Left renal pelvis (tissue), 4 donors: ENCODE results near the gene MACC1. TPM values are rescaled to one million over a fixed set of nuclear protein-coding genes. Genes with fewer than 3 reads are reported as not detected.
"Not testable (repeated sequence)": the region's sequence is repeated elsewhere in the genome, so short reads cannot be mapped to it uniquely, and the experiment has no call there.

ENCODE experiments used
- DNase-seq, 4 donors: peaks; one replicate each; pipeline ENCODE4 v3.0.0-alpha.2; 2013; ENCODE audit warnings: low read depth in 4 of 4, low spot score in 3 of 4
- polyA plus RNA-seq, 4 donors: library from polyadenylated mRNA; unstranded; fragments of 120-200 nt; gene quantifications; one replicate each; pipeline ENCODE4 v1.2.1, GENCODE V29; 2013; ENCODE audit not compliant: insufficient read length in 4 of 4

Gene MACC1
- polyA plus RNA-seq, 4 donors, result 0.15 to 12.4 (median 10.8) TPM

GRCh38 chr7:20208651-20209307 lies 8.4 kb downstream of the MACC1 start:
- no peak for DNase-seq

DNA sequence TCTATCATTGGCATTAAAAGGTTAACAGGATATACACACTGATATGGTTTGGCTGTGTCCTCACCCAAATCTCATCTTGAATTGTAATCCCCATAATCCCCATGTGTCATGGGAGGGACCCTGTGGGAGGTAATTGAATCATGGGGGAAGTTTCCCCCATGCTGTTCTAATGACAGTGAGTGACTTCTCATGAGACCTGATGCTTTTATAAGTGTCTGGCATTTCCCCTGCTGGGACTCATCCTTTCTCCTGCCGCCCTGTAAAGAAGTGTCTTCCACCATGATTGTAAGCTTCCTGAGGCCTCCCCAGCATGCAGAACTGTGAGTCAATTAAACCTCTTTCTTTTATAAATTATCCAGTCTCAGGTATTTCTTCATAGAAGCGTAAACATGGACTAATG lies 9.4 kb downstream of the MACC1 start:
- DNase-seq, result not testable (repeated sequence)

GRCh38 chr7:20206104-20206896 lies 10.9 kb downstream of the MACC1 start:
- DNase-seq, result no peak

DNA sequence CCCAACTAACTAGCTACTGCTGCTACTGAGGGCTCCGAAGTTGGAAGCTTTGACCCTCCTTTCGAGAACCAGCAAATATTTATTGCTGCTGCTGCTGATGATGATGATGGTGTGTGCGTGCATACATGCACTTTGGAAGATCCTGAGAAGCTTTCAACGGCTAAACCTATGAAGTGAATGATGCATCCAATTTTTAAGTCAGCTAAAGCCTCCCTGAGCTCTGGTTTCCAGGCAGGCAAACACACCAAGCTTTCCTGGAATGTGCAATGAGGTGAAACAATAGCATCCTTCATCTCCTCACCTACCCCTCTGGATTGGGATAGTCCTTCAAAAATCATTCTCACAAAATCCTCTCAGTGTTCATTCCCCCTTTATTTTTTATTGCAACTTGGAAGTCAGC lies 13.9 kb downstream of the MACC1 start:
- no peak for DNase-seq

- no peak for DNase-seq
These were observed 15.8 kb downstream of the MACC1 start for GRCh38 chr7:20201380-20201779.

DNA sequence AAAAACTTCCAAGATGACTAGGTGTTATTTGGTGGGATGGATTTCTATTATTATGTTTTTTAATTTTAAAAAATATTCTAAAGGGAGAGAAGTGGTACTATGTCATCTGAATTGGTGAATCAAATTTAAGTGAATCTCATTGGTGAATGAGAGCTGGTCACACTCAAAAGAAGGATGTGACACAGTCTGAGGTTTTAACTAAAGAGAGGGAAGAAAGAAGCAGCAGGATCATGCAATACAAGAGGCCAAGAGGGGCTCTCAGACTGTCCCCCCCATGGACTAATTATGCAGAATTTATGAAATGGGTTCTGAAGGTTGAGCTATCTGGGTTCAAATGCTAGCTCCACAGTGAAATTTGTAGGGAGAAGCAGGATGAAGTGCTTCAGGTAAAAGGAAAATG lies 16.2 kb downstream of the MACC1 start:
- no peak for DNase-seq

GRCh38 chr7:20200361-20200760 lies 16.8 kb downstream of the MACC1 start:
- DNase-seq, result no peak

DNA sequence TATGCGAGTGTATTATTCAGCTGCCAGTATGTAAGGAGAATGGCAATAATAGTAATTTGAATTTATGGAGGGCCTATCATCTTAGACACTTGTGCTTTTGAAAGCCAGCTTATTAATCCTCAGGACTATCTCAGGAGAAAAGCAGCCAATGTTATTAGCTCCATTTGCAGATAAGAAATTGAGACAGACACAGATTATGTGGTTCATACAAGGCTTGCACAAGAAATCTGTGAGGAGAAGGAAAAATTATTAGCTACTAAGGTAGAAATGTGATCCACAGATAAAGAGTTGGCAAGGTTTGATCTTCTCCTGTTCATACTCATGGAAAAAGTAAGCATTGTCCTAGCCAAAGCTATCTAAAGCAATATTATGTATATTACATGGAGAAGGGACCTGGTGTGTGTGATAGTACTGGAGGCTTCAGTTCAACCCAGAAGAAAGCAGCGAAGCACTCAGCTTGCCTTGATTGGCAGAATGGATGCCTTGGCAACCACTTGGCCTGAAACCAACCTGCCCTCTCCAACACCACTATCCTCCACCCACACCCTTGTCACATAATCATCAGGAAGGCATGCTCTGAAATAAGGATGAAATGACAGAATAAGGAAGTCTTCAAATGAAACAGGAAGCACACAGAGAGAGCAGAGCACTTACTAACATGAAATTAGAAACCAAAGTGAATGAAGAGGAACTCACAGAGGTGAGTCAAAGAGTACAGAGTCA lies 18.0 kb downstream of the MACC1 start:
- peak in 1 of 4 donors; percentile 14 for DNase-seq

GRCh38 chr7:20198260-20198659 lies 18.9 kb downstream of the MACC1 start:
- no peak for DNase-seq

DNA sequence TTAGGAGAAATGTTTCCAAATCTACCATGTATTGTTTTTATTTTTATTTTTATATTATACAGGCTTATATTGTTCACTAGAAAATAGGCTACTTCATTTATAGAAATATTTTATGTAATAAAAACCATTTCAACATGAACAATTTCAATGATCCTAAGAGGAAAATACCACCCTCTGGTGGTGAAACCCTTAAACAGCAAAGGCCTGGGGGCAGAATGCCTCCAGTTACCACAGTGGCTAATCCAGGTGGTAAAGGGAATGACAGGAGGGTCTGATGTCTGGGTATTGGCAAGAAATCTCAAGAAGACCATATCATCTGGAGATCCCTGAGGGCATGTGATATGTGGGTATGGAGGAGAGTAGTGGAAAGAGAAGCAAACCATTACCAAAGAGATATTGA lies 19.3 kb downstream of the MACC1 start:
- no peak for DNase-seq

DNA sequence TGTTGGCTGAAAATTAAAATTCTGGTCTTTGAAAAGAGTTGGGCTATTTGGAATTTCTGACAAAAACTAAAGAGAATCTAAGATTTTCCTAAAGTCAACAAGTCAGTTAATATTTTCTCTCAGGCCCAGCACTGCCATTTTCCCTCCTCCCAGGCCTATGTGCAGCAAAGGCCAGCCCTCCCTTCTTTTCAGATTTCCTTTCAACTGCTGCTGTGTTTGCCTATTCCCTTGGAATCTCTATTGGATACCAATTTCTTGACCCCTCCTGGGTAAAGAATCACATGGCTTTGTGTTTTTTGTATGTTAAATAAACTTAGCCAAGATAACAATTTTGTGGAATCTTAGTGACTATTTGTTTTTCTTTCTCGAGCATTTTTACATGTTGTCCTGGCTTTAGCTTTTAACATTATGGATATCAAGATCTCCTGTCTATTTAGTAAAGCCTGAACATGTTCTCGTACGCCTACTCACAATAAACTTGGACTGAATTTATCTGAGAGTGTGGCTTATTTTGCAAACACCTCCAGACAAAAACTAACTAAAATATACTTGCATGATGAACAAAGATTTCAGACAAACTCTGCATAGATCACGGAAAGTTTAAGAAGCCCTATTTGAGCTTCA lies 19.9 kb downstream of the MACC1 start:
- no peak for DNase-seq

GRCh38 chr7:20194343-20194995 lies 22.7 kb downstream of the MACC1 start:
- DNase-seq, result no peak

- DNase-seq, result no peak
These were observed 23.3 kb downstream of the MACC1 start for GRCh38 chr7:20193873-20194272.

DNA sequence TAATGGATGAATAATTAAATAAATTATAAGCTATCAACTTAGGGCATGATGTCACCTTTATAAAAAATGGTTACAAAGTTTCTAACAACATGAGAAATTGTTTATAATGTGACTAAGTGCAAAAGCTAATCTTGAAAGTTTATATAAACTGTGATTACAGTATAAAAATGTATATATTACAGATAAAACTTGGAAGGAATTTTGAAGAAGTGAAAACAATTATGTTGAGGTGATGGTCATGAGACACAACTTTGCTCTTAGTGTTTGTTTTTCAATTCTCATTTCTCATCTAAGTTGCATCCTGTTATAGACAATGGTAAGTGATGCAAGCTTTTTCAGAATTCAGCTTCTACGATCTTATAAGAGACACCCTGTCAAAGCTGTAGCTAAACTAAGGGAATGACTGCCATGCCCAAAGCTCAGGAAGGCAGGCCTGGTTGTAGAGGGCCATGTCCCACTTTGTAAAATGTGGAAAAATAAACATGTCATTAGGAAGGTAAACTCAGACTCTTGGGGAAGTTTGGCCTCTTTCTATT lies 23.9 kb downstream of the MACC1 start:
- no peak for DNase-seq

GRCh38 chr7:20191391-20191869 lies 25.8 kb downstream of the MACC1 start:
- no peak for DNase-seq

DNA sequence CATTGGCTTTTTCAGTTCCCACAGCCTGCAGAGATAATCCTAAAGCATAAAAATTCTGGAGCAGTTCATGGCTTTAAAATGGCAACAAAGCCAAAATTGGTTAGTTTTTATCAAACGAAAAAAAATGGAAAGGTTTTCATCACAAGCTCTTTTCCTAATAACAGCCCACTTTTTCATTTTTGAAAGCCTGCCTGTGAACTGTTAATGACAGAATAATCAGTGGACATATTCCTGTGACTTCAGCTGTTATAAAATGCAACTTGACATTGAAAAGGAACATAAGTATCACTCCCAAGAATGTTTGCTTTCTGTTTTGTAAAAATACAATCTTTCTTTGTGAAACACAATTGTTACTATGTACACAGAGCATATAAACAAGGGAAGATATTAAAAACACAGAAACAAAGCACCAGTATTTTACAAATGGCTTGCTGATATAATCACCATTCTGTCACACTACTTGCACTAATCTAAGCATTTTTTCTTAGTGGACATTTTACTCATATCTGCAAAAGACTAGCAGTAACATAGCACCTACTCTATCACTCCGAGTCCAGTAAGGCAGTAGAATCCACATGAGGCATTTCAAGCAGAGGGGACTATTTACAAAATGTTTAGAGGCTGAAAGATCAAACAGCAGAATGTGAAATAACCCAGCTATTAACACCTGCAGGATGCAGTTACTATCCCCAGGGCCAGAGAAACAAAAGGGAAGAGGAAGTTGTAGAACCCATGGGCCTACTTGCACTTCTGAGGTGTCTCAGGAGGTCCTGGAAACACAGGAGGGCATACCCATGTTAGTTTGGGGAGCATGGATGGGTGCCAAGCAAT lies 26.4 kb downstream of the MACC1 start:
- no peak for DNase-seq

DNA sequence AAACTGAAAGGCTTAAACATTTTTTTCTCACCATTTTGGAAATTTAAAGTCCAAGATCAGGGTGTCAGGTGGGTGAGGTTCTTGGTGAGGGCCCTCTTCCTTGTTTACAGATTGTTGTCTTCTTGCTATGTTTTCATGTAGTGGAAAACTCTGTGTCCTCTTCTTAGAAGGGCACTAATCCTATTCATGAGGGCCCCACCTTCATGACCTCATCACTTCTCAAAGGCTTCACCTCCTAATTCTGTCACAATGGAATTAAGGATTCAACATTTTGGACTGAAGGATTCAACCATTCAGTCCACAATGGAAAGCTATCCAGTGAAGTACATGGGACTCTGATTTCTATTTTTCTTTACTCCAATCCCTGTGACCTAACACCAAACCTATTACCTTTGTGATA lies 27.3 kb downstream of the MACC1 start:
- no peak for DNase-seq

- no peak for DNase-seq
These were observed 28.6 kb downstream of the MACC1 start for GRCh38 chr7:20188567-20188966.

GRCh38 chr7:20187850-20188249 lies 29.3 kb downstream of the MACC1 start:
- DNase-seq, result not testable (repeated sequence)
